Measurements from ENCODE around the gene PARD6G.

- TF ChIP-seq CTCF (IDR thresholded peaks at IDR 0.05; ENCODE audit: low read depth, low read length, poor library complexity, severe bottlenecking) (no peak), EZH2phosphoT487 (IDR thresholded peaks at IDR 0.05; ENCODE audit: borderline replicate concordance, low read length) (no peak)
These were observed 109.3 kb downstream of the PARD6G start for GRCh38 chr18:80137976-80138375.
